GM21515 (cell line): ENCODE measurements around the gene KHDRBS2.
A peak's percentile ranks its signal among the peaks of the same experiment; 100 is the strongest.

ENCODE experiments used
- ATAC-seq: cut with Tn5 transposase; IDR thresholded peaks from one replicate; pipeline ENCODE4 v1.9.1; 2021; ENCODE audit not compliant: unreplicated experiment

Gene KHDRBS2

DNA sequence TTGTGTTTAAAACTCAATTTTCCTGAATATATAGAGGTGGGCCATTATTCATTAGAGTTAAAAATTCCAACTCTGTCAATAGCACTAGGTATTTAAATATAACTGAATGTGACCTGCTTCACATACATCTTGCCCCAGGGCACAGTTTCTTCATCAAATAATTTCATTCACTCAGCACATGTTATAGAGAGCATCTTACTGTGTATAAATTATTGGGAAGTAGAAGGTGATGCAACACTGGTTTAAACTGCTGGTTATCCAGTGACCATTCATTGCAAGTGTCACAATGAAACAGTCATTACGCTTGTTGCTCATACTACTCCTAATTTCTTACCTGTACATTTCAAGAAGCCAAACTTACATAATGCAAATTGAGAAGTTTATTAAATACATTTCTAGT is 93.4 kb downstream of the KHDRBS2 start:
- no peak for ATAC-seq

DNA sequence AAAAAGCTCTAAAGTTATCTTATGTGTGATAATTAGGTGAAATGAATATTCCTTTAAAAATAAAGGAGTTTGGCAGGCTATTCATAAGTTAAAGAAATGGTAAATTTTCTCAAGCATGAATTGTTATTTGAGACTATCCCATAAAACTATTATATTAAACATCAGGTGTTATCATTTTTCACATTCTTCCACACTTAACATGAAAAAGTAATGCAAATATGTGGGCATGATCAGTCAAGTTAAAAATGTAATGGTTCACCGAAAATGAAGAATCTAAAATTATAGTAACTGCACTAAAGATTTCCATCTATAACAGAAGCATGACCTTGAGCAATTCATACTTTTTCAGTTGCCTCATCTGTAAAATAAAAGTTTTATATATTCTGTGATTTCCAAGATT is 110.8 kb downstream of the KHDRBS2 start:
- no peak for ATAC-seq

DNA sequence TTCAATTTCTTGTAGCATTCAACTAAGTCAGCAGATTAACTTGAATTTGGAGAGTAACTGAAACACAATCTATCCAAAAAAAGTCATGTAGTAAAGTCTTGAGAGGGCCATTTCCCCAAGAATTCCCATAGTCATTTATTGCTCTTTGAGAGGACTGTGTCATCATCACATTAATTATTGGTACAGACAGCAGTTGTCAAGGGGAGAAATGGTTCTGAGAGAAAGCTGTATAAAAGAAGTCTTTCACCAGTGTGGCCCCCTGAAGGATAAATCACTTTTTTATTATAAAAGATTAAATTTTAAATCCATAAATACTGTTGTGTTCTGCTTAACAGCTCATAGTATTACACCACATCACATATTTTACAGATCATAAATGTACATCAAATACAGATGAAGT is 111.5 kb downstream of the KHDRBS2 start:
- ATAC-seq, result no peak

DNA sequence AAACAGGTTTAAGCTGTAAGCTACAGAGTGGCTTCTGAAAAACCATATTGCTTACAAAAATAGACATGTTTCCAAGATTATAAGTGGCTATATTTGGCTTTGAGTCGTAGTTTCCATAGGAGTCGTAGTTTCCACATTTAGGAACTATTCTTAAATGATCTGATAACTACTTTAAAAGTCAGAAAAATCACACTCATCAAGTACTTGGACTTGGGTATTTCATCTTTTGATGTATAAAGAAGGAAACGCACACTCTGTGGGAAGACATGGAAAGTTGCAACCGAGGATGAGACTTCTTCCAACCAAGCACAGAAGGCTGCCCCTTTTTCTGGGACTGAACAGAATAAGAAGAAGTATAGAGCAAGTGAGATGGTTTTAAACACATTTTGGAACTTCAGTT is 118.3 kb downstream of the KHDRBS2 start:
- no peak for ATAC-seq

- ATAC-seq, result no peak
Observed at GRCh38 chr6:62162858-62163257, 123.2 kb downstream of the KHDRBS2 start.

GRCh38 chr6:62152796-62153195 is 133.2 kb downstream of the KHDRBS2 start:
- ATAC-seq, result no peak

DNA sequence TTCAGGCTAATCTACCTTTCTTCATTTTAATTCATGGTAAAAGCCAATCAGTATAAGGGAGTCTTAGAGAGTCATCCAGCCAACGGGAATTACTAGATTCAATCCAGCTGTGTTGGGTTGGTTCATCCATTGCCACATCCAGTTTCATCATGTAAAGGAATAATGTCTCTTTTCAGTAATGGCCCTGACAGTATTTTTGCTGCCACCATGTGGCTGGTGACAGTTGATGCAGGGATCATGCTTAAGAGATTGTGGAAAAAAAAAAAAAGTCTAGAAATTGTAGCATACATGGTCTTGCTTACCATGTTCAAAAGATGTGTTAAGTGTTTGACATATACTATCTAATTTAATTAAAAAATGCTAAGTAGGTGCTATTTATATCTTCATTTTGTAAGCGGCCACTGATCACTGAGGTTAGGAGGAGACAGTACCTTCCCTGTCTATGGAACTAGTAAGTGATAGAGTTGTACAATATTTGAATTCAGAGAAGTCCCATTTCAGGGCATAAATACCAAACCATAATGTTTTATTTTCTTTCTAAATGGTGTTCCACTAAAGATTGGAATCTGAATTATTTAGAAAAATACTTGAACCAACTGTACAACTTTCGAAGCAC is 135.9 kb downstream of the KHDRBS2 start:
- peak; percentile 77 for ATAC-seq

DNA sequence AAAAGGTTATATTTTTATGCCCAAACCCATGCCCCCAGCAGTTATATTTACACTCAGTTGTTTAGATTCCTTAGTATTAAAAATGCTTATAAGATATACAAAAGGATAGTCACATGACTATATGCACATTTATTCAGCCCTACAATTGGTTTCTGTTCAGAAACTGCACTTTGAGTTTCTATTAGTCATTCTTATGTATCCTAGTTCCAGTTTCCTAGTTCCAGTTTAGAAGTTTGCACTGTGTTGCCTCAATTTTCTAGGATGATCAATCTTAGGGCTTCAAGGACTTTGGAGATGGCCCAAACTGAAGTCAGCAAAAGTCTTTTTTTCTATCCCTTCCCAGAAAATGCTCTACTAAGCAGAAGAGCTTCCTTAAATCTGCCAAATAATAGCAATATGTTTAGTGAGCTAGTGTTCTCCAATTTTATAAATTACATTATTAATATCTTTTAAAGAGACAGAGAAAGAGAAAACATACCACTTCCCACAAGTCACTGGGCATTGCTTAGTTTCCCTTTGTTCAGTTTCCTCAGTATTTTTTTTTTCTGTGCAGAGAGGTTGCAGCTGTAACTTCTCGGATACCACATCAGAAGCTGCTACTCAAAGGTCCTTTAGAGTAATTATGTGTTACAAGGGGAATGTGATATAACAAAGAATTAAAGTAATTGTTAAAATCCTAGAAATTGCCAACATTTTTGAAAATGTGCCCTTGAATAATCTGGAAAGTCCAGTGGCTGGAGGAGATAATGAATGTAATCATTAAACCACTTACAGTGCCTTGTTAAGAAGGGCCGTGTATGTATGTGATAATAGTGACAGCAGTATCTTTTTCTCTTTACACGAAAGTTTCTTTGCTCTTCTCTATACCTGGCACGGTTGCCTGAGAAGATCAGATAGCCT is 138.8 kb downstream of the KHDRBS2 start:
- no peak for ATAC-seq

- no peak for ATAC-seq
Observed at GRCh38 chr6:62129127-62129526, 156.9 kb downstream of the KHDRBS2 start.

DNA sequence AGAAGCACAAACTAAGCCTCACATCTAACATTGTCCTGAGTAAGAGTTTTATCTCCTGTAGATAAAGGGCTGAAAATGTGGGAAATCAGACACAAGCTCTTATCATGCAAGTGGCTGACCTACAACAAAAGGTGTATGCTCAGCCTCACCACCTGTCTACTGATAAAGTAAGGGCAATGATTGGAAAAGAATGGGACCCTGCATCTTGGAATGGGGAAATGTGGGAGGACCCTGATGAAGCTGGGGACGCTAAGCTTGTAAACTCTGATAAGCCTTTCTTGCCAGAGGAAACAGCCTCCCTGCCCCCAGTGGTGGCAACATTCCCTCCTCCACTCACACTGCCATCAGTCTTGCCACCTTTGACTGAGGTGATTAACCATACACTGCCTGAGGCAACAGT is 166.6 kb downstream of the KHDRBS2 start:
- ATAC-seq, result no peak

GRCh38 chr6:62103186-62103859 is 182.7 kb downstream of the KHDRBS2 start:
- no peak for ATAC-seq

- no peak for ATAC-seq
Observed at GRCh38 chr6:62102387-62102786, 183.6 kb downstream of the KHDRBS2 start.

- ATAC-seq, result no peak
Observed at GRCh38 chr6:62090442-62091229, 195.4 kb downstream of the KHDRBS2 start.

- no peak for ATAC-seq
Observed at GRCh38 chr6:62089781-62090180, 196.2 kb downstream of the KHDRBS2 start.

DNA sequence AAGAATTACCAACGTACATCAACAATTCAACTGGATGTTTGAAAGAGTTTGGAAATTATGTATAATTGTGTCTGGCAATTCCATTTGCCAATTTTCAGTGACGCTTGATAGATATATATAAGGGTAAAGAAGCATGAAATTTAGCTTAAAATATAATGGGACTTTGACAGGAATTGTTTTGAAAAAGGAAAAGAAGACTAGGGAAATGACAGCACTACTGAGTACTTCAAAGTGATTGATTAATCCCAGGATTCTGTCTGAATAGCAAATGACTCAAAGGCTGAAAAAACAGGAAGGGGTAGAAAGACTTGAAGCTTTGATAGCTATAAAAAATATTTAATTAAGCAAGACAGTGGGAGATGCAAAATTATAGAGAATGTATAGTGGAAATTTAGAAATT is 200.0 kb downstream of the KHDRBS2 start:
- no peak for ATAC-seq

- ATAC-seq, result no peak
Observed at GRCh38 chr6:62075869-62076268, 210.2 kb downstream of the KHDRBS2 start.

DNA sequence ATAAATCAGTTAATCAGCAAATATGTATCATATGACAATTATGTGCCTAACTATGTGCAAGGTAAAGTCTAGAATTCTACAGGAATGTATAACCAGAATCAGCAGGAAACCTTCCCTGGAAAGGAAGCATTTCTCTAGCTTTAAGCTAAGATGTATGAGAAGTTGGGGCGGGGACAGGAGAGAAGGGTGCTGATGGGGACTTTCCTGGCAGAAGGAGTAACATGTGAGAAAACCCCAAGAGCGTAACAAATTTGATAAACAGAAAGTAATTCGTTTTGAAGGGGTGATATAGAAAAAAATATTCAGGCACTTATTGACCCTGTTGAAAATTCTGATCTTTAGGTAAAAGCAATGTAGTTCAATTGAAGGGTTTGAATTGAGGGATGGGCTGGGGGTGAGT is 226.1 kb downstream of the KHDRBS2 start:
- no peak for ATAC-seq

GRCh38 chr6:62057300-62057699 is 228.7 kb downstream of the KHDRBS2 start:
- no peak for ATAC-seq

DNA sequence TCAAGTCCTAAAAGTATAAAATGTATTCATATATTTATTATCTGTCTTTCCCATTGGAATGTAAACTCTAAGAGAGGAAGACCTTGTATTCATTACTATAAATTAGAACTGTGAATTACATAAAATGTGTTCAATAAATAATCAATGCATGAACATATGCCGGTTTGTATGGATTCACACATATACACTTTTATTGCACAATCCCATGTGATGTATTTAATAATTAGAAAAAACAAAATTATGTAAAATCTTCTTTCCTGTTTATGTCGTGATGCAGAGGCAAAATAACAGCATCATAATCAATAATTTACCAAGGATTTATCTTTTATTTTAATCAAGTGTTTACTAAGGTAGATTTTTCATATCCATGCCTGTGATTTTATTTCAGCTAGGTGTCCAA is 240.5 kb downstream of the KHDRBS2 start:
- ATAC-seq, result no peak

DNA sequence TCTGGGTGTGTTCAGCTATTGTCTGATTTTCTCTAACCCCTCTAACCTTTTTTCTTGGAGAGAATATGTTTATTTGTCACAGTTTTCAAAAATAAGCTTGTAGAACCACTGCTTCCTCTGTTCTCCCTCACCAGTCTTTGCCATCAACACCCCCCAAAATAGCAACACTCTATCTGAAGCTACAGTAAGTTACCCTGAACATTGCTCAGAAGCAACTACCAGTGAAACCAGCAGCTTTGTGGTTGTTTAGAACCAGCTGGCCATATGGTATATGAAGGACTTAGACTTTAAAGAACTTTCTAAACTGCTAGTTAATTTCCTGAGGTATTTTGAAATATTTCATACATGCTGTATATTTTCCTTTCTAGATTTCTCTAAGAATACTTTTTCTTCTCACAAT is 242.9 kb downstream of the KHDRBS2 start:
- no peak for ATAC-seq

DNA sequence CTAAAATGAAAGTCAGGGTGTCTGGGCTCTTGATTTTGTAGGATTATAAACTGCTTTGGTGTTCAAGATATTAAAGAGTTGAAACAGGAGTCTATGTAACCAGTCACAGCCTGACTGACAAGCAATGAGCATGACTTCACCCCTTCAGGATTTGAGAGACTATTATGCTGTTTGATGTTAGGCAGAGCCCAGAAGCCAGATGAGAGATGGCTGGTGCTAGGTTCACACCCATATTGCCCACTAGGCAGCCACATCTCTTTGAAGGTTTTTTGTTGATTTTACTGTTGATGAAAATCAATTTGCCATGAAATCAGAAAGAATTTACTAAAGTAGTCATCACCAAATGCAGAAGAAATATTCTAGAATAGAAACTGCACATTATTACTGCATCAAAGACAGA is 243.6 kb downstream of the KHDRBS2 start:
- ATAC-seq, result no peak
